HTERT RPE-1 (cell line): ENCODE data around the gene ZBTB46.
"Not testable (repeated sequence)": the region's sequence is repeated elsewhere in the genome, so short reads cannot be mapped to it uniquely, and the experiment has no call there.

Source experiments
- in situ Hi-C: fragments of 300-500 bp; cut with MboI; formaldehyde crosslinking; loops from 4 replicates; pipeline ENCODE4 v1.14.3; 2020; ENCODE audit warnings: low sequenced_read_pairs

ZBTB46 gene

DNA sequence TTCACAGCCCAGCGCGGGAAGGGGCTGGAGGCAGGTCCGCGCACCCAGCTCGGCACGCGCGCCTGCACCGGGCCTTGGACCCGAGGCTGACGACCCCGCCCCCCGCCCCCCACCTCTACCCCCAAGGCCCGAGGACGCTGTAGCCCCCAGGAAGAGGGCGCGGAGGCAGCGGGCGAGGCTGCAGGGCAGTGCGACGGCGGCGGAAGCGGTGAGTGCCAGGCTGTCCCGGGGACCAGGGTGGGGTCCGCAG lies 93.4 kb downstream of the ZBTB46 start:
- in situ Hi-C loops, result no loop called here

DNA sequence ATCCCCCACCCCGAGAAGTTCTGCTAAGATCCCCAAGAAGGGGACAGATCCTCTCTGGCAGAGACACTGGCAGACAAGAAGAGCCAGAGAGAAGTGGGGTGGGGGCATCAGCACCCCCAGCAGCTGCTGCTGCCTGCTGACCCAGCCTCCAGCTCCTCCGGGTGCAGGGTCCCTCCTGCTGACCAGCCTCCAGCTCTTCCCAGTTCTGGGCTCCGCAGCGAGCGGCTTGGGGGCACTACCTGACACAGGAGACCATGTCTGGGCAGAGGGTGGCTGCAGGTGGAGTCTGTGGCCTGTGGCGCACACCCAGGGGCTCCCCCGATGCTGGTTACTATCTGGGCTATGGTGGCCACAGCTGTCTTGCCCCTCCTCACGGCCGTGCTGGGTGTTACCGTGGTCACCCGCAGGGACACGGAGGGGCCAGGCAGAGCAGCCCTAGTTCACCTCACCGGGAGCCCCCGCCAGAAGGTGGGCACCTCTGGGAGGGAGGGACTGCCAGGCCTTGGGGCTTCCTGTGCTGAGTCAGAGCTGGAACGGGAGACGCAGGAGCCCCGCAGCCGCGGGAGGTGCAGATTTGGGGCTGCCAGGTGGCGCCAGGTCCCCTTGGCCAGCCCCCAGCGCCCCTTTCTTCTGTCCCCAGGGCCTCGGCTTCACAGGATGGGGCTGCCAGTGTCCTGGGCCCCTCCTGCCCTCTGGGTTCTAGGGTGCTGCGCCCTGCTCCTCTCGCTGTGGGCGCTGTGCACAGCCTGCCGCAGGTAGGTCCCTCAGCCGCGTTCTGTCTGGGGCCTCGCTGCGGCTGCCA lies 94.0 kb downstream of the ZBTB46 start:
- in situ Hi-C loops, result no loop called here

GRCh38 chr20:63735859-63736718 lies 95.0 kb downstream of the ZBTB46 start, which contains the start of gene LIME1:
Gene LIME1 (plus strand): TSS chr20:63736664. CDS start chr20:63737550, 886 bp downstream.
- in situ Hi-C loops, result no loop called here

DNA sequence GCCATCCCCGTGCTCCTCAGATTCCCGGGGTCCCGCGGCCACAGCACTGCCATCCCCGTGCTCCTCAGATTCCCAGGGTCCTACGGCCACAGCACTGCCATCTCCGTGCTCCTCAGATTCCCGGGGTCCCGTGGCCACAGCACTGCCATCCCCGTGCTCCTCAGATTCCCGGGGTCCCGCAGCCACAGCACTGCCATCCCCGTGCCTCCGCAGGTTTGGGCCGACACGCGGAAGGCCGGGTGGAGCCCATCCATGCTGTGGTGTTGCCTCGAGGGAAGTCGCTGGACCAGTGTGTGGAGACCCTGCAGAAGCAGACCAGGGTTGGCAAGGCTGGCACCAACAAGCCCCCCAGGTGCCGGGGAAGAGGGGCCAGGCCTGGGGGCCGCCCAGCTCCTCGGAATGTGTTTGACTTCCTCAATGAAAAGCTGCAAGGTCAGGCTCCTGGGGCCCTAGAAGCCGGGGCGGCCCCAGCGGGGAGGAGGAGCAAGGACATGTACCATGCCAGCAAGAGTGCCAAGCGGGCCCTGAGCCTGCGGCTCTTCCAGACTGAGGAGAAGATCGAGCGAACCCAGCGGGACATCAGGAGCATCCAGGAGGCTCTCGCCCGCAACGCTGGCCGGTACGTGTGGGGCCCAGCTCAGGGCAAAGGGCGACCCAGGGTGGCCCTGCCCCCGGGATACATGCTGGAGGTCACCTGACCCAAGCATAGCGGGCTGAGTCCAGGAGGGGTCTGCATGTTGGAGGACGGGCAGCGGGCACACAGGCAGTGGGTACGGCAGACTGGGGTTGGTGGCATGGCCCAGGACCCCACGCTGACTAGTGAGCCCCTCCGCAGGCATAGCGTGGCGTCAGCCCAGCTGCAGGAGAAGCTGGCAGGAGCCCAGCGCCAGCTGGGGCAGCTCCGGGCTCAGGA lies 95.9 kb downstream of the ZBTB46 start:
- in situ Hi-C loops, result no loop called here

DNA sequence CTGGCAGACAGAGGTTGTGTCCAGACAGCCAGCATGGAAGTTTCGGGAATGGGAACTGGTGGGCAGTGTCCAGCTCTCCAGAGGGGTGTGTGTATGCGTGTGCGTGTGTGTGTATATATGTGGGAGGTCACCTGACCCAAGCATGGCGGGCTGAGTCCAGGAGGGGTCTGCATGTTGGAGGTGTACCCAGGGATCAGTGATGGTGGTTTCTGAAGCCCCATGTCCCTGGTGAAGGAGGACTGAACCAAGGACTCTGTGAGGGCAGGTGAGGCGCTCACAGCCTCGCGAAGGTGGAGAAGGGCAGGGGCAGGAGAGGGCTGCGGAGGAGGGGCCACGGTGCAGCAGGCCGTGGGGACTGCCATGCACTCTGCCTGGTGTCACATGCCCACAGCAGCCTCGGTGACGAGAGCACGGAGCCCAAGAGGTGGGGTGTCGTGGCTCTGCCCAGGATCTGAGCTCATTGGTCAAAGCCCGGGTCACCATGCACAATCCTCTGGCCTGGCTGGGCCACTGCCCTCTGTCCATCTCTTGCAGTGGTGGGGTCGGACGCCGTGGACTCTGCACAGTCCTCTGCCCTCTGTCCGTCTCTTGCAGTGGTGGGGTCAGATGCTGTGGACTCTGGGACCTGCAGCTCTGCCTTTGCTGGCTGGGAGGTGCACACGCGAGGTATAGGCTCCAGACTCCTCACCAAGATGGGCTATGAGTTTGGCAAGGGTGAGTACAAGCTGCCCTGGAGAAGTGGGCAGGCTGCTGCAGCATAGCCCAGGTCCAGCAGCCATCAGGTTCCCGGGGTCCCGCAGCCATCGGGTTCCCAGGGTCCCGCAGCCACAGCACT lies 96.7 kb downstream of the ZBTB46 start:
- in situ Hi-C loops, result no loop called here

- in situ Hi-C loops, result no loop called here
Observed at GRCh38 chr20:63733579-63734081, 97.4 kb downstream of the ZBTB46 start.

DNA sequence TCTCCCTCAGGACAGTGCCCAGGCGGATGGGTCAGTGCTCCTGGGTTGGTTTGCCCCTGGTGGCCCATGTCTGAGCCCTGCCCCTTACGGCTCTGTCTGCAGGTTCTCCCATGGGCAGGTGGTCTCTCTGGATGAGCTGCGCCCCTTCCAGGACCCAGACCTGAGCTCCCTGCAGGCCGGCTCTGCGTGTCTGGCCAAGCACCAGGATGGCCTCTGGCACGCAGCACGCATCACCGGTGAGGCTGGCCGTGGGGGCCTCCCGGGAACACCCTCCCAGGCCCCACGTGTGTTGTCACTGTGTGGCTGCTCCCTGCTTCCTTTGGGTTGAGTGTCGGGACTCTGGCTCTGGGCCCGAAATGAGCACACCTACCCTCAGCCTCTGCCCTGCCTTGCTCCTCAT lies 97.9 kb downstream of the ZBTB46 start:
- in situ Hi-C loops, result no loop called here

GRCh38 chr20:63732118-63733095 lies 98.7 kb downstream of the ZBTB46 start:
- in situ Hi-C loops, result no loop called here

DNA sequence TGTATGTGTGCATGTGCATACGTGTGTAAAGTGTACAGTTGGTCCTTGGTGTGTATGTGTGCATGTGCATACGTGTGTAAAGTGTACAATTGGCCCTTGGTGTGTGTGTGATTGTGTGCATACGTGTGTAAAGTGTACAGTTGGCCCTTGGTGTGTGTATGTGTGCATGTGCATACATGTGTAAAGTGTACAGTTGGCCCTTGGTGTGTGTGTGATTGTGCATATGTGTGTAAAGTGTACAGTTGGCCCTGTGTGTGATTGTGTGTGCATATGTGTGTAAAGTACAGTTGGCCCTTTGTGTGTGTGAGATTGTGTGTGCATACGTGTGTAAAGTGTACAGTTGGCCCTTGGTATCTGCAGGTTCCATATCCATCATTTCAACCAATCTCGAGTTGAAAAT lies 99.7 kb downstream of the ZBTB46 start:
- in situ Hi-C loops, result no loop called here

DNA sequence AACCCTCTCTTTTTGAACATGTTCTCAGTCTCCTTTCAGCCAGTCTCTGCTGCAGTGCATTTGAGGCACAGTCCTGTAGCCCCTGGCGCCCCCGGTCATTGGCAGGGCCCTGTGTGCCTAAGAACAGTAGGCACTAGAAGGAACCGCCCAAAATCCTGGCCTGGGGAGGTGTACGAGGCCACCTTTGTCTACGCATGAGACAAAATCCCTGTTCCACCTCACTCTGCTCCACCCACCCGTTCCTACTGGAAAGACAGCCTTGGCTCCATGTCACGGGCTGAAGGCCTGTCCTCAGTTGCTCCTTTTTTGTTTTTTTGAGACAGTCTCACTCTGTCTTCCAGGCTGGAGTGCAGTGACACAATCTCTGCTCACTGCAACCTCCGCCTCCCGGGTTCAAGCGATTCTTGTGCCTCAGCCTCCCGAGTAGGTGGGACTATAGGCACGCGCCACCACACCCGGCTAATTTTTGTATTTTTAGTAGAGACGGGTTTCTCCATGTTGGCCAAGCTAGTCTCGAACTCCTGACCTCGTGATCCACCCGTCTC lies 100.8 kb downstream of the ZBTB46 start:
- in situ Hi-C loops, result not testable (repeated sequence)

- in situ Hi-C loops, result not testable (repeated sequence)
Observed at GRCh38 chr20:63722967-63723622, 108.0 kb downstream of the ZBTB46 start.

DNA sequence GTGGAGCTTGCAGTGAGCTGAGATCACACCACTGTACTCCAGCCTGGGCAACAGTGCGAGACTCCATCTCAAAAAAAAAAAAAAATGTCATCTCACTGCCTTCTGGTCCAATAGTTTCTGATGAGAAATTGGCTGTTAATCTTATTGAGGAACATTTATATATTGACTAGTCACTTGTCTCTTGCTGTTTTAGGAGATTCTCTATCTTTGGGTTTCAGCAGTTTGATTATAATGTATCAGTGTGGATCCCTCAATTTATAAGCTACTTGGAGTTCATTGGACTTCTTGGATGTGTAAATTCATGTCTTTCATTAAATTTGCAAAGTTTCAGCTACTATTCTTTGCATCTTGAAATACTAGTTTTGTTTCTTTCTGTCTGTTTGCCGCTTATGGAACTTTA lies 112.1 kb downstream of the ZBTB46 start:
- in situ Hi-C loops, result no loop called here

DNA sequence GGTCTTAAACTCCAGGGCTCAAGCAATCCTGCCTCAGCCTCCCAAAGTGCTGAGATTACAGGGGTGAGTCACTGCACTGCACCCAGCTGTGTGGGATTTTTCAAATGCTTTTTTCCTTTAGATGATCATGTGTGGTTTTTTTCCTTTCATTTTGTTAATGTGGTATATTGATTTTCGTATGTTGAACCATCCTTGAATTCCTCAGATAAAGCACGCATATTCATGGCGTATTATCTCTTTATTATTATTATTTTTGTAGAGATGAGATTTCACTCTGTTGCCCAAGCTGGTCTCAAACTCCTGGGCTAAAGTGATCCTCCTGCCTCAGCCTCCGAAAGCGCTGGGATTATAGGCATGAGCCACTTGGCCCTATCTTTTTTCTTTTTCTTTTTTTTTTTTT lies 116.2 kb downstream of the ZBTB46 start:
- in situ Hi-C loops, result no loop called here

DNA sequence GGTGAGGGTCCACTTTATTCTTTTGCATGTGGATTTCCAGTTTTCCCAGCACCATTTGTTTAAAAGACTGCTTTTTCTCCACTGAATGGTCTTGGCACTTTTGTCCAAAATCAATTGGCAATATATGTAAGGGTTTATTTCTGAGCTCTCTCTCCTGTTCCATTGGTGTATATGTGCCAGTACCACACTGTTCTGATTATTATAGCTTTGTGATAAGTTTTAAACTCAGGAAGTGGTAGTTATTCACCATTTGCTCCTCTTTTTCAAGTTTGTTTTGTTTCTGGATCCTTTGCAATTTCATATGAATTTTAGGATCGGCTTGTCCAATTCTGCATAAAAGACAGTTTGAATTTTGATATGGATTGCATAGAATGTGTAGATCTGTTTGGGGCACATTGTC lies 118.9 kb downstream of the ZBTB46 start:
- in situ Hi-C loops, result no loop called here

DNA sequence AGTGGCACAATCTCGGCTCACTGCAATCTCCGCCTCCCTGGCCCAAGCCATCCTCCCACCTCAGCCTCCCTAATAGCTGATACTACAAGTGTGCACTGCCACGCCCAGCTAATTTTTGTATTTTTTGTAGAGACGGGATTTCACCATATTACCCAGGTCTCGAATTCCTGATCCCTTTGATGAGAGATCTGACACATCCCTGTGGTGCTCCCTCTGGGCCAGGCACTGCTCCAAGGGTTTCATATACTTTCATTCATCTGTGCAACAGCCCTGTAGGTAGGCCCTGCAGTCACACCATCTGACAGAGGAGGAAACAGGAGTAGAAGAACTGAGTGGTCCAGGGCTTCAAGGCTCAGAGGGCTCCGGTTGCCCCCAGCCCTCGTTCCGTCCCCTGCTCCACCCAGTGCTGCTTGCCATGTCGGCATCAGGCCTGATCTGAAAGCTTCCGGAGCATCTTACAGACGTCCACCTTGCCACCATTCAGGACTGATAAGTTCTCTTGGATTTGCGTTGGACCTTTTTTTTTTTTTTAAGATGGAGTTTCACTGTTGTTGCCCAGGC lies 119.9 kb downstream of the ZBTB46 start:
- in situ Hi-C loops, result no loop called here

DNA sequence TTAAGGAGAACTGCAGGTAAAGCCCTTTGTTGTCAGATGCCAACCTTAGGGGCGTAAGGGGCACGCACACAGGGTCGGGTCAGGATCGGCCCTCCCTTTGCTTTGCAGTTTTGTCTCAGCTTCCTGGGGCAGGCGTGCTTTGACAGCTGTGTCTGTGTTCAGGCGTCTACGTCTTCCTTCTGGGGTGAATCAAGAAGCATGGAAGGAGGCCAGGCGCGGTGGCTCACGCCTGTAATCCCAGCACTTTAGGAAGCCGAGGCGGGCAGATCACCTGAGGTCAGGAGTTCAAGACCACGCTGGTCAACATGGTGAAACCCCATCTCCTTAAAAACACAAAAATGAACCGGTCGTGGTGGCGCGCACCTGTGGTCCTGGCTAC lies 121.9 kb downstream of the ZBTB46 start:
- in situ Hi-C loops, result no loop called here

DNA sequence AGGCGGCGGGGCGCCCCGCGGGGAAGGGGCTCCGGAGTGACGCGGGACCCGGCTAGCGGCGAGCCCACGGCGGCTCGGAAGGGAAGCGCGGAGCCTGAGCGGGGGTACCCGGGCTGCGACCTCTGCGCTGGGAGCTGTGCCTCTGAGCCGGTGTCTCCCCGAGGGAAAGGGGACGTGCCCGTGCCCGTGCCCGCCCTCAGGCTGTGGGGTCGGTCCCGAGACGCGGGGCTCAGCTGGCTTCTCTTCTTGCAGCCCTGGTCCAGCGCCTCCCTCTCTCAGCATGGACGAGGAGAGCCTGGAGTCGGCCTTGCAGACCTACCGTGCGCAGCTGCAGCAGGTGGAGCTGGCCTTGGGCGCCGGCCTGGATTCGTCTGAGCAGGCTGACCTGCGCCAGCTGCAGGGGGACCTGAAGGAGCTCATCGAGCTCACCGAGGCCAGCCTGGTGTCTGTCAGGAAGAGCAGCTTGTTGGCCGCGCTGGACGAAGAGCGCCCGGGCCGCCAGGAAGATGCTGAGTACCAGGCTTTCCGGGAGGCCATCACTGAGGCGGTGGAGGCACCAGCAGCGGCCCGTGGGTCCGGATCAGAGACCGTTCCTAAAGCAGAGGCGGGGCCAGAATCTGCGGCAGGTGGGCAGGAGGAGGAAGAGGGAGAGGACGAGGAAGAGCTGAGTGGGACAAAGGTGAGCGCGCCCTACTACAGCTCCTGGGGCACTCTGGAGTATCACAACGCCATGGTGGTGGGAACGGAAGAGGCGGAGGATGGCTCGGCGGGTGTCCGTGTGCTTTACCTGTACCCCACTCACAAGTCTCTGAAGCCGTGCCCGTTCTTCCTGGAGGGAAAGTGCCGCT lies 122.5 kb downstream of the ZBTB46 start:
- in situ Hi-C loops, result no loop called here
